ENCODE measurements around the gene RSPO4.

Gene RSPO4

DNA sequence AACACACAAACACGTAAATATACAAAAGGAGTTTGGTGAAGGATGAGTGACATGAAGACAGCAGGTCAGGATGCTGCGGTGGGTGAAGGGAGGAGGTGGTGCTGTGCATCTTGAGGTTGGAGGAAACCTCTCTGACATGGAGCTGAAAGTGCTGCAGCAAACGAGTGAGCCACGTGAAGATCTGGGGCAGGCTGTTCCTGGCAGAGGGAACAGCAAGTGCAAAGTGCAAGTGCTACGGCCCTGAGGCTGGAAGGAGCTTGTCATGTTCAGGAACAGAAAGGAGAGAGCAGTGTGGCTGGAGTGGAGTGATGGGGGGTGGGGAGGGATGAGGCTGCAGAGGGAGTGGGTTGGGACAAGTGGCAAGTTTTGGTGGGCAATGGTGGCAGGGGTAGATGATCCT is 61.2 kb downstream of the RSPO4 start:
- no peak for DNase-seq

DNA sequence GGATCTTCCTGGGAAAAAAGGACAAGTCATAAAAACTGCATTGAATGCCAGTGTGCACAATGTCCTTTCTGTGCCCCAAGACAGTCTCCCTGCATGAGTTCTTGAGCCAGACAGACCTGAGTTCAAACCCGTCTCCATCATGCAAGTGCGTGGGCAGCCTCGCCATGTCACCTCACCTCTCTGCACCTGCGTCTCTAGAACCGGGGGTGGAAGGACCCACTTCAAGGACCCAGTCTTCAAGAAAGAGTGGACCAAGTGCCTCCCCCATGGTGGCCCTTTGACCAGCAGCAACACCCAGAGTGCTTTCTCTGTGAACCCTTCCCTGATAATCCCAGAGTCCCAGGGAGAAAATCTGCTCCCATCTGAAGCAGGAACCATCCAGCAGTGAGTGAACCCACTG is 62.5 kb downstream of the RSPO4 start:
- no peak for DNase-seq

DNA sequence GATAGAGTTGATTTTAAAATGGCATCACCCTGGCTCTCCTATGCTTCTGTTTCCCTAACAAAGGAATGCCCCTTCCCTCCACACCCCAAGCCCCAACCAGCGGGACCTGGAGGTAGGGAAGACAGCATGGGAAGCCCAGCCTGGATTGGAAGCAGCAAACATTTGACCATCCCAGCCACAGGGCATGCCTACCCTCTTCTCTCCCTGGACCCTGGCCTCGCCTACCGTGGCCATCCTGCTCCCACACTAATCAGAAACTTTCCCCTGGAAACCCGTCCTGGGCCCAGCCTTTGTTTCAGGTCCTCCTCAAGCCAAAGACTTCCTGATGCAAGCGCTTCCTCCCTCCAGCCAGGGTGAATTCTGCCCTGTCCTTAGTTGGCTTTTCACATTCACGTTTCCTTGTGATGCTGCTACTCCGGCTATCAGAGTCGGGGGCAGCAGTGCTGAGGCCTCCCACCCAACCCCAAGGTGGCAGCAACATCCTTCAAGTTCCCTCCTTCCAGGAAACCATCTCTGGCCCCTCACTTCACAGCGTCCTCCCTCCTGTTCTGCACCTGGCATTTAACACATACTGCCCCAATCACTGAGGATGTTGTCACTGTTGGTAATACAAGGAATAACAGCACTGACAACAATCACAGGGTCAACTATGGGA is 67.8 kb downstream of the RSPO4 start:
- no peak for DNase-seq

DNA sequence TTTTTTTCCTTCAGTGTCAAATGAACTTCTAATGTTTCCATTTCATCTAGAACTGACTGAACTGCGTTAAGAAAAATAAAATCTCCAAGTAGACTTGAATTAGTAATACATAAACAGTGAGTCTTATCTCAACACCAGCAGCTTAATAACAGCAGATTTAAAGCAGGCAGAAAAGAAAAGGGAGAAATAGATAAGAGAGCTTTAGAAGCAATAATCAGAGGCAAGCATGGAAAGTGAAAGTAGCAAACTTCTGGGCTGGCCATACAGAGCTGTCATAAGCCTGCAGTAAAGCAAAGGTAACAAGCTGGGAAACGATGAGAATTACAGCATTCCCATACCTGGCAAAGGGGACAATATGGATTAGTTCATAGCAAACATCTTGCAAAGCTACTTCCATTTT is 69.1 kb downstream of the RSPO4 start:
- no peak for DNase-seq

DNA sequence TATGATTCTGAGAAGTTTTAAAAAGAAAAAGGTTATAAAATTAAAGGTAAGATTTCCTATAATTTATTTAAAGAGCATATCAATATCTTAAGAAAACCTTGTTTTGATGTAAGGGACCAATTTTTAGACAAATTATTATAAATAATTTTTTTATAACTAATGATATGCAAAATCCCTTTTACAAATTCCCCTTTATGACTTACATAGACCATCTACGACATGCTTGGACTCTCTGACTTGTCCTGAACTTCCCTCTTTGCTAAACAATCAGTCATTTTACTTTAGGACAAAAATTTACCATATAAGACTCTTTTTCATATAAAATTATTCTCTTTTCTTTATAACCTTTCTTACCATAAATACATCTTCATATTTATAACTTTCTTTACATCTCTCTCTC is 70.7 kb downstream of the RSPO4 start:
- DNase-seq, result no peak

DNA sequence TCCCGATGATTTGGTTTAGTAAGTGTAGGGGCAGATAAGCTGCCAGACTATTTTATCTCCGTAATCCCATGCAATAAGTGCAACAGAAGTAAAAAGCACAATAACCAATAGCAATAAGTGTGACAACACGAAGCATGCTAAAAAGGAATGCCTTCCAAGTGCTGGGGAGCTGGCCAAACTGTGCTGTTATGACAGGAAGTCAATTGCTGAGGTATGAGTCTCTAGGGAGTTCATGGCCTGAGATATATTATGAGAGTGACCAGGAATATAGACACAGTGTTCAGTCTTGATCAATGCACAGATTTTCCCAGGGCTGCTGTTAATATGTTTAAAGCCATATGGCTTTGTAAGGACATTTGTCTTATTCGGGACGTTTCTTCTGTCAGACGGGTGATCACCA is 75.4 kb downstream of the RSPO4 start:
- no peak for DNase-seq

DNA sequence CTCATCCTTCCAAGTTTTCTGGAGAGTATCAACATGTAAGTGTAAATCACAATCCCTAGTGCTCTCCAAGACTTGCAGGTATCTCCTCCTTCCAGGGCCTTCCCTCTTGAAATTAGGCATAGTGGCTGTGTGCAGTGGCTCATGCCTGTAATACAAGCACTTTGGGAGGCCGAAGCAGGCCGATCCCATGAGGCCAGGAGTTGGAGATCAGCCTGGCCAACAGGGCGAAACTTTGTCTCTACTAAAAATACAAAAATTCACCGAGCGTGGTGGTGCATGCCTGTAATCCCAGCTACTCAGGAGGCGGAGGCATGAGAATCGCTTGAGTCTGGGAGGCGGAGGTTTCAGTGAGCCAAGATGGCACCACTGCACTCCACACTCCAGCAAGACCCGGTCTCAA is 76.6 kb downstream of the RSPO4 start:
- no peak for DNase-seq

DNA sequence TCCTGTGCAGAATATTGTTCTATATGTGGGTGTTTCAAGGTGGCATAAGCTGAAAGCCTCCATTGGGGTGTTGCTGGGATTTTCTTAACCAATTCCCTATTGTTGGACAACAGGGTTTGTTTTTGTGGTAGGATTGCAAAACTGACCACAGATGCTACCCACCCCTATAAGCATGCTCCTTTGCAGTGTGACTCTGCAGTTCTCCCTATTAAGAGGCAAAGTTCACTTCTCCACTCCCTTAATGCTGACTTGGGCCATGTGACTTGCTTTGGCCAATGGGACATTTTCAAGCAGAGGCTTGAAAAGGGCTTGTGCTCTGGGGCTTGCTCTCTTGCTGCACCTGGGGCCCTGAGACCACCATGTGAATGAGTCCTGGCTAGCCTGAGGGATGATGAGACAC is 77.5 kb downstream of the RSPO4 start:
- no peak for DNase-seq

DNA sequence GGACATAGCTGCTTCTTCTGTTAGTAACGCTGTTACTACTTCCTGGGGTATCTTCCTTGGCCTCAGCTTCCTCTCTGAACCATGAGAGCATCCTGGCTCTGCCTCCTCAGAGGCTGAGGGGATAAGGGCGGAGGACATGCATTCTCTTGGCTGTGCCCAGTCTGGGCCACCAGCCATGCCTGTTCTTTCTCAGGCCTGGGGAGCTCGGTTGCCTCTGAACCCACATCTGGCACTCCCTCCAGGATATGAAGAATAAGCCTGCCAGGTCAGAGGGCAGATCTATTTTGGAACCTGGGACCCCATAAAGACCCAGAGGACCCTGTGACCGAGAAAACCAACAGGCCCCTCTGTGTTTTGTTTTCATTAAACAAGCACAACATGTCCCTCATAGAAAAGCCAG is 79.3 kb downstream of the RSPO4 start:
- no peak for DNase-seq

DNA sequence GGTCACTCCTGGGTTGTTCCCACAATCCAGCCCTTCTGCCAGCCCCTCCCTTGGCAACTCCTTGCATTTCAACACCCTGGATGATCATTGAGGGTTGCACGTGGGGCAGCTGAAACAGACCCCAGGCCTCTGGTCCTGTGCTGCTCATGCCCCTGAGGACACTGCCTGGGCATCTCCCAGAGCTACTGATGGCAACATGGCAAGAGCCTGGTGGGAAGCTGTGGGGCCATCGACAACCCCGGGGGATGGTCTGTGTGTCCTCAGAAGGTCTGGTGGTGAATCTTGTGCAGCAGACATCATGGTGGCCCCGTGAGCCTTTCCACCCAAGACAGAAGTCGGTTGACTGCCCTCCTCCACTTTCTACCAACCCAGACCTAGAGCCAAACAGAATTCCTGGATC is 81.0 kb downstream of the RSPO4 start:
- DNase-seq, result no peak

DNA sequence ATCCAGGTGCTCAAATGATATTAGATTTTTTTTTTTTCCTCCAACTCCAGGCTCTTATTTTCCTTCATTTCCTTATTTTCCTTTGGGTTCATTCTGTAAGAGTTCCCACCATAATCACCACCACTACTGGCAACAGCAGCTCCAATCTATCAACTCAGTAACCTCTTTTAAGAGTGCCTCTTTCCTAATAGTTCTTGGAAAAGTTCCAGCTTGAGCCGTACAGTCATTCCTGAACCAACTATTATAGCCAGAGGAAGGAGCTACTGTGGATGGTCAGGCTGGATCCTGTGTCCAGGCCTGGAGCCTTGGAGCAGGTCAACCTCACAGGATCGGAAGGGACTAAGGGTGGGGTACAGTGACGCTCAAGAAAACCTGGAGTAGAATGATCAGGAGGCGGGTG is 81.8 kb downstream of the RSPO4 start:
- no peak for DNase-seq

DNA sequence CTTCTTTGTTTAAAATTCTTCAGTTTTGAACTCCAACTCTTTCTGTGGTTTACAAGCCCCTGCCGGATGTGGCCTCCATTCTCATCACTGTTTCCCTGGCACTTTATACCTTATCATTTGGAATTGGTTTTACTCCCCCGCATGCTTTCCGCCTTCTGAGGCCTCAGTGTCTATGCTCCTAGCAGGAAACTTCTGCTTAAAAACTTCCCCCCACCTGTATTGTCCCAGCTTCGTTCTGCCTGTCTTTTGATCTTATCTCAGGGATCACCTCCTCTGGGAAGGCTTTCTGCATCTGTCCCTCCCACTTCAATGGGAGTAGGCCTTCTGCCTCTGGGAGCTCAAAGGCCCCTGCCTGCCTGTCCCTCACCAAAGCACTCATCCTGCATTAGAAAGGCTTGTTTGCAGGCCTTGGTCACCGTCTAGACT is 82.6 kb downstream of the RSPO4 start:
- DNase-seq, result no peak

DNA sequence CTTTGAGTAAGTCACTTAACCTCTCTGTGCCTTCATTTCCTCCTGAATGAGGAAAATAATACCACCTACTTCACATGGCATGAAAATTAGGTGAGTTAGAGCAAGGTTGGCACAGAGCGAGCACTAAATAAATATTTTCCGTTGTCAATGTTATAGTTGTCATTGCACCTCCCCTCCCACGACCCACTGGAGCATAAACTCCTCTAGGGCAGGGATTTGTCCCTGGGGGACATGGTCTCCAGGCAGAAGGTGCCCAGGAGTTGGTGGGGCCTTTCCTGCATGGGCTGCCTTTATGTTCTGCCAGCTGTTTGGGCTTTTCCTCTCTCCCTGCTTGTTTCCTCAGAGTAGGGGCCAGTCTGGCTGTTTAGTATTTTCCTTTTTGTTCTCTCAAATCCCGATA is 84.7 kb downstream of the RSPO4 start:
- DNase-seq, result no peak

DNA sequence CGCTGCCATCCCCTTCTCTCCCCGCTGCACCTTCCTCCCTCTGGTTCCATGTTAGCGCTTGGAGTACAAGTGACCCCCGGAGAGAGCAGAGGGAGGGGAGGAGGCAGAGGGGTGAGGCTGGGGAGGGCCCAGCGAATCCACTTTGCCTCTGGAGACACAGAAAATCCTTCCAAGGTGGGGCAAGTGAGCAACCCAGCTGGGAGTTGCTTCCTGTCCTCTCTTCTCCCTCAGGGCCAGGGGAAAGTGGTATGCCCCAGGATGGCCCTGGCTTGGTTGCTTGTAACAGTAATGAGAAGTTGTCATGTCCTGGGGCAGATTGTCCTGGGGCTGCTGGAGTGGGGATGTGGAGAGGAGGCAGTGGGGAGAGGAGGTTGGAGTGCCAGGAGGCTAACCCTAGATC is 85.3 kb downstream of the RSPO4 start:
- no peak for DNase-seq

DNA sequence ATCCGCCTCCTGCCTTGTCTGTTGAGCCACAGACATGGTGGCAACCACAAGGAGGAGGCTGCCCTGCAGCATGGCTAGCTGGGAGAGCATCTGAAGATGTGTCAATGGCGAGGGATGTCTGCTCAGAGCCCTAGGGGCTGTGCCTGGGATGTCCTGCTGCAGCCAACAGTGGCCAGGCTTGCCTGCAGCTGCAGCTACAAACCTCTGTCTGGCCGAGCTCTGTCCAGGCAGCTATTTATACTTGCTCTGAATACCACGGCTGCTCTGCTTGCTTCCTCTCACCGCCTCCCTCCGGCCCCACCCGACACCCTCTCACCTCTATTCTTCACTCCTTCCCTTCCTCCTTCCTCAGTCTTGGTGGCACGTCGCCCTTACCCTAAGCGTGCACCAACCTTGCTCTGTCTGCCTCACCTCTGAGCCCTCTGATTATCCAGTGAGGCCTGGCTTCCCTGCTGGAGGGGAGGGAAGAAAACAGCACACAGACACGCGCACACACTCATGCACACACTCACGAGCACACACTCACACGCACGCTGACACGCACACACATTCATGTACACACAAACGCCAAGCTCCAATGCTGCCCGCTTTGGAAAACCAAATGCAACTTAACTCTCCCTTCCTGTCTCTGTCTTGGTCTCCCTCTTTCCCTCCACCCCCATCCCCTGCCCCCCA is 85.8 kb downstream of the RSPO4 start, which contains the start of gene ANGPT4:
ANGPT4 (minus strand) TSS at position 210 of the 675 bp plus-strand sequence; CDS start at position 90, 120 bp downstream.
- DNase-seq, result no peak

DNA sequence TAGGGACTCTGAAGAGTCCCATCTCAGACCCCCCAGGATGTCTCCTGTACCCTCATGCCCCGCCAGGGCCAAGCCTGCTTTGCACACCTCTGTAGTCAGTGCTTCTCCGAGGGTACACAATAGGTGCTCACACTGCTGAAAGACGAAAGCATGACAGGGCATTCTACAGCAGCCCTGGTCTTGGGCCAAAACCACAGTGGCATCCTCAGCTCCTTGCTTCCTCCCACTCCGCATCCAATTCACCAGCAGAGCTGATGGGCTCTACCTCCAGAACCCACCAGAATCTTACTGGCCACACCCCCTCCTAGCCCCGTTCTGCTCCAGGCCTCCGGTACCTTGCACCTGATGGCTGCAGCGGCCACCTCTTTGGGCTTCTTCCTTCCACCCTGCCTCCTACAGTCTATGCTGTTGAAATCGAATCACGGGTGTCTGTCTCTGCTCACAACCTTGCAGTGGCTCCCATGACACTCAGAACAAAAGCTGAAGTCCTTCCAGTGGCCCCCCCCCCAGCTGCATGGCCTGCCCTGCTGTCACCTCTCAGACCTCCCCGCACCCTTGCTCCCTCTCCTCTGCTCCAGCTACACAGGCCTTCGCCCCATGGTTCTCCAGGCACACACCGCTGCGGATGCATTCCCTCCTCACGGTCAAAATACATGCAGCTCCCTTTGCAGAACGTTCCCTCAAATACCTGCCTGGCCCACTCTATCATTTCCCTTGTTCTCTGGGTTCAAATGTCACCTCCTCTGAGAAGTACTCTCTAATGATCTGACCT is 87.2 kb downstream of the RSPO4 start:
- no peak for DNase-seq

DNA sequence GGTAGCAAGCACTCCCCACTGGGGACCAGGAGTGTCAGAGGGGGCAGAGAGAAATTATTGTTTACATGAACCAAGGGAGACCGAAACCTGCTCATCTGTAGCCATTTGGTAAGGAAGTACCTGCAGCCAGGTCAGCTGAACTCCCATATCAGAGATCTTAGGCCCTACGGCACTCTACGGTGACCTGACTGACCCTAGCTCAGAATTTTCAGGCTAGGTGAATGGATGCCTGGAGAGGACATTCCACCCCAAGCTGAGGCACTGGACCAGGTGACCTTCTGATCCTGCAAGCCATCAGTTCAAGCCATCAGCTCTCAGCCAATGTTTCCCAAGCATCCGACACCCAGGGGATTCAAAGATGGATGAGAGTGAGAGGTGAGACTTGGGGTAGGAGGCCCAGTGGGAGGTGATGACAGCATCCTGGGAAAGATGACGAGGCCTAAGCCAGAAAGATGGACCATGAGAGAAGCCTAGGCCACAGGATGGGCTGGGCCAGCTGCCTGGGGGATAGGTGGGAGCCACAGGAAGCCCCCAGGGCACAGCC is 88.7 kb downstream of the RSPO4 start:
- no peak for DNase-seq

DNA sequence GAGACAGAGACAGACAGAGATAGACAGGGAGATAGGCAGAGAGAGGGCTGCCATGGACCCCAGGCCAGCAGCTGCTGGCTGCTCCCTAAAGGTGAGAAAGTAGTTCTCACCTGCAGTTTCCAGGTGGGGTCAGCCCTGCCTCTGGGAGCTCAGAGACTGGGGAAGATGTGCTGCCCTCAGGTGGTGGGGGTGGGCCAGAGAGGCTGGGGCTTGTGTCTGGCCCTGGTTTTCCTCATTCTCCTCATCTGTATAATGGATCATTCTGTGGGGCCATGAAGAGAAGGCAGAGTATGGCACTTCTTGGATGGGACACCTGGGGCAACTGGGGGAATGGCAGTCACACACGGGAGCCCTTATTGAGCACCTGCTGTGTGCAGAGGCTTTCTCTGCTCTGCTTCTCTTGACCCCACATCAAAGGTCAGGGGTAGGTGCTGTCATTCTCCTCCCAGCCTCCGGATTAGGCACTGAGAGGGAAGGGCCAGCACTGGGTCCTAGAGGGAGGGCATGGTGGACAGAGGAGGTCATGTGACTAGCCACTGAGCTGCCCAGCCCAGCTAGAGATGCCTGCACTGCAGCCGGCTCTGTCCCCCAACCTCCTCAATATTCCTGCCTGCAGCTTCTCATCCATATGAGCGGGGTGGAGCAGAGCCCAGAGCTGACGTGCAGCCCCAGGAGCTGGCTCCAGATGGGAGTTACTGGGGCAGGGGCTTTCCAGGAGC is 90.1 kb downstream of the RSPO4 start:
- DNase-seq, result no peak

DNA sequence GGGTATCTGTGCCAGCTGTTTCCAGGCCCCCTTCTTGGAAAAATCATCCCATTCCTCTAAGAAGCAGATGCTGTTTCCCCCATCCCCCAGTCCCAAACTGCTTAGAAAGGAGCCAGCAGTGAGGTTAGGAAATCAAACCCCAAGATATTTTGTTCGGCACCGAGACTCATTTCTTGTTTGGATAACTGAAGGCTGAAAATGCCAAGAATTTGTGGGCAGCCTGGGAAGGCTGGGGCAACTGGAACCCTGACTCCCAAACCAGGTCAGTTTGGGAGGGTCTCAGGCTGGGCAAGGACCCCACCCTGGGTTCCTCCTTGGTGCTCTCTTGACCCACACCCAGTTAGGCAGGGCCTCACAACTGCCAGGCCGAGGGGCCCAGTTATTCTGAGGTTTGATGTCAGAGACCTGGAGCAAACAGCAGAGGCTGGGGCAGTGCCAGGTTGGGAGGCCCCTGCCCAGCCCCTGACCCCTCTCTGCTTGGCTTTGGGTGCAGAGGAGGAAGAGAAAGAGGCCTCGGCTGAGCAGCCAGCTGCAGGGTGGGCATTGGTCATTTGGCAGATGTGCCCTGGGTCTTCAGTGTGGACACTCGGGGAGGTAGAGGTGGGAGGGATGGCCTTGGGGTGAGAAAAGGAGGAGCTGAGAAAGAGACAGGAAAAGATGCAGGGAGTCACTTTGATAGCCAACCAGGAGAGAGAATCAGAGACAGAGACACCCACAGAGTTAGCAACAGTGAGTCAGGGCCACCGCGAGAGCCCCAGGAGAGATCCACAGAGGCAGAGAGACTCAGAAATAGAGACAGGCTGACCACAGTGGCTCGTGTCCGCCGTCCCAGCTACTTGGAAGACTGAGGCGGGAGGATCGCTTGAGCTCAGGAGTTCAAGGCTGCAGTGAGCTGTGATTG is 91.0 kb downstream of the RSPO4 start:
- DNase-seq, result no peak

DNA sequence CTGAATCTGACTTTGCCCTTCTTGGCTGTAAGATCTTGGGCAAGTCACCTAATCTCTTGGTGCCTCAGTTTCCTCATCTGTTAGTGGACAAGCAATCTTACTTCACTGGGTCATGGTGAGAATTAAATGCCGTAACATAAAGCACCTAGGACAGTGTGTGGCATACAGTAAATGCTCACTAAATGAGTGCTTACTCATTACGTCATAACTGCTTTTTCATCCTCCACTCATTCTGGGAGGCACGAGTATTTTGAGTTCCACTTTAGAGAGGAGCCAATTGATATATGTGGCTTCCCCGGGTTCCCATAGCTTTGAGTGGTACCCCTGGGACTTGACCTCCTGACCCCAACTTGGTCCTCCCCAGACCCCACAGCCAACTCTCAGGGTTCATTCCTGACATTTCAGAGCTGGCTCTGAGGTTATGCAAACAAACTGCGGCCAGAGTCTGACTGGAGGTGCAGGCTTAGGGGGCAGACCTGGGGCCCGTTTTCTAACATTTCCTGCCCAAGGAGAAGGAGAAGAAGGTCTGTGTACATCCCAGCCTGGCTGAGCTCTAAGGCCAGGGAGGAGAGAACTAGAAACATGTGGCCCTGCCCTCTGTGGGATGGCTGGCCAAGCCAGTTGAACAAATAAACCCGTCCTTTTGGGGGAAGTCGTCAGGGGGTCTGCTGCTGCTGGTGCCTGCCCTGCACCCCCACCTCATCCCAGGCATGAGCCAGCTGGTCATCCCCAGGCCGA is 91.8 kb downstream of the RSPO4 start:
- no peak for DNase-seq

DNA sequence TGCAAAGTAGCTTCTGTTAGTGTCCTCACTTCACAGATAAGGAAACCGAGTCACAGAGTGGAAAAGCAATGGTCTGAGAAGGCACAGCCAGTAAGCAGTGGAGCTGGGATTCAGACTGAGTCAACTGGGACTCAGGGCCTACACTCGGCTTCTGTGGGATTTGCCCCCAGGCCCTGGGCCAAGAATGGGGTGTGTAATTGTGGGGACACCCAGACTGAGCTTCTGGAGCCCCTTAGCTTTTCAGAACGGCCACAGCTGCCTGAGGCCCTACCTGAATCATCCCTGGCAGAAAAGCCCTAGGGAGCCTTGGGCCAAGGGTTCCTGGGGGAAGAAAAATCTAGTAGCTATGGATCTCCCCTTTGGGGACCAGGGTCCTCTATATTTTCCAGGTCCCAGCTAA is 92.5 kb downstream of the RSPO4 start:
- DNase-seq, result no peak

Data from NCI-H2081 treated with DMSO at 0.1 percent for 48 hours (cell line).